NT2/D1 (cell line): ENCODE measurements around the gene MYO1D.

ENCODE experiments used
- SUZ12 ChIP-seq: IDR thresholded peaks from 2 replicates; pipeline ENCODE4 v1.6.1; 2011; ENCODE audit not compliant: insufficient read length, insufficient read depth; ENCODE audit errors: extremely low read depth
- YY1 ChIP-seq: IDR thresholded peaks from 2 replicates; pipeline ENCODE4 v1.6.1; 2011; ENCODE audit not compliant: insufficient read length, insufficient read depth
- ZNF274 ChIP-seq: IDR thresholded peaks from 2 replicates; pipeline ENCODE4 v1.6.1; 2011; ENCODE audit warnings: mild to moderate bottlenecking, low read depth, low read length

DNA sequence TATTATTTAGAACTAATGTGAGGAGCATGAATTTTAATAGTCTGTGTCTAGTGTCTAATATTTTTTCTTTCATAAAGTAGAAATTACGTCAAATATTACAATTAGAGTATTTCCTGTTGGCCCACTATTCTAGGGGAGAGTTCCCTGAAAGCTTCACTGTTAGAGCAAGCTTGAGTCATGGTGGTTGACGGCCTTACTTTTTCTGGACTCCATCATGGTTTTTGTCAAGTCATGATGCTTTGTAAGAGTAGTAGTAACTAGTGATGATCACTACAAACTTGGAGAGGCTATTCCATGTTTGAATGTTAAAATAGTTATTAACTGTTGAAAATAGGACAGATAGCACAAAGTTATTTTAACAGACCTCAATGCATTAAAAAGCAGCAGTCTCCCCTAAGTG lies 431.0 kb downstream of the MYO1D start:
- TF ChIP-seq YY1 (no peak), ZNF274 (no peak), SUZ12 (no peak)
